A549 (cell line): Measurements from ENCODE around the gene RANBP3. TPM values are rescaled to one million over a fixed set of nuclear protein-coding genes. Genes with fewer than 3 reads are reported as not detected.

Experiments used
- ATAC-seq, 2 experiments: fragments of 200-7000 bp in 1 of 2; fragments of >200 bp in 1 of 2; cut with Nextera tagmentation in 1 of 2; cut with Tn5 transposase in 1 of 2; 3 replicates each; pipeline versions ENCODE4 v1.8.0 to v1.9.1; 2018 to 2020; ENCODE audit warnings: mild to moderate bottlenecking in 1 of 2, moderate library complexity in 1 of 2
- CTCF ChIA-PET: fragments of 300-600 bp; sonication (Branson Sonifier 250); formaldehyde crosslinking; extraction: SDS; loops from one replicate; lab custom pipeline; 2021; ENCODE audit warnings: antibody characterized with exemption, inconsistent platforms; lab: Yijun Ruan, JAX
- POLR2A ChIA-PET: fragments of 350-600 bp; formaldehyde crosslinking; extraction: SDS; loops from one replicate; lab custom pipeline; 2021; ENCODE audit warnings: antibody characterized with exemption, inconsistent platforms; lab: Yijun Ruan, JAX
- DNase-seq, 2 experiments: peaks; one replicate each; pipeline versions ENCODE4 v3.0.0 to v3.0.0-alpha.2; 2011 to 2016; ENCODE audit warnings: low read depth in 1 of 2, low spot score in 1 of 2
- FAIRE-seq: peaks from 2 replicates; lab custom pipeline; 2011; peaks lifted over from hg19 to GRCh38; lab: Jason Lieb, UNC
- H3K27ac ChIP-seq, 2 experiments: fragments of >200 bp; sonication (Bioruptor Twin); formaldehyde crosslinking; 3 replicates each; pipeline ENCODE4 v1.5.1; 2016 to 2017
- H3K4me1 ChIP-seq: fragments of >200 bp; sonication (Bioruptor Twin); formaldehyde crosslinking; 3 replicates; pipeline ENCODE4 v1.6.1; 2016
- H3K4me2 ChIP-seq: fragments of >200 bp; sonication (Bioruptor Twin); formaldehyde crosslinking; 3 replicates; pipeline ENCODE4 v1.6.1; 2016
- H3K4me3 ChIP-seq: fragments of >200 bp; sonication (Bioruptor Twin); formaldehyde crosslinking; 3 replicates; pipeline ENCODE4 v1.5.1; 2016
- H3K9me3 ChIP-seq: fragments of >200 bp; sonication (Bioruptor Twin); formaldehyde crosslinking; 3 replicates; pipeline ENCODE4 v1.6.1; 2016
- BCL3 ChIP-seq: fragments of >200 bp; sonication (Bioruptor Twin); formaldehyde crosslinking; IDR thresholded peaks from 3 replicates; pipeline ENCODE4 v1.6.1; 2016
- BHLHE40 ChIP-seq: IDR thresholded peaks from 2 replicates; pipeline ENCODE4 v1.6.1; 2012; ENCODE audit warnings: low read depth, low read length, inconsistent platforms
- CBX2 ChIP-seq: fragments of 200-600 bp; sonication (generic); IDR thresholded peaks from 2 replicates; pipeline ENCODE4 v1.6.1; 2016; ENCODE audit warnings: low read depth, mild to moderate bottlenecking, borderline replicate concordance
- CBX8 ChIP-seq: fragments of 200-600 bp; sonication (generic); IDR thresholded peaks from 2 replicates; pipeline ENCODE4 v1.6.1; 2016
- CHD2 ChIP-seq: fragments of 150-350 bp; IDR thresholded peaks from 2 replicates; pipeline ENCODE4 v1.6.1; 2014; ENCODE audit warnings: low read length; ENCODE audit not compliant: partially characterized antibody
- CTCF ChIP-seq: fragments of >200 bp; sonication (Bioruptor Twin); formaldehyde crosslinking; IDR thresholded peaks from 3 replicates; pipeline ENCODE4 v1.5.1; 2016
- EHMT2 ChIP-seq: fragments of 200-600 bp; sonication (generic); IDR thresholded peaks from 2 replicates; pipeline ENCODE4 v1.6.1; 2016; ENCODE audit warnings: antibody characterized with exemption, low read depth, mild to moderate bottlenecking, moderate library complexity
- EP300 ChIP-seq, 2 experiments: fragments of >200 bp; sonication (Bioruptor Twin); formaldehyde crosslinking; IDR thresholded peaks; 2 replicates in 1 of 2; 3 replicates in 1 of 2; pipeline ENCODE4 v1.6.1; 2016 to 2017
- FOSB ChIP-seq: fragments of 250-450 bp; sonication (Bioruptor Pico); IDR thresholded peaks from 2 replicates; pipeline ENCODE4 v1.5.0; 2020; ENCODE audit warnings: mild to moderate bottlenecking, moderate library complexity
- GATA3 ChIP-seq: IDR thresholded peaks from 2 replicates; pipeline ENCODE4 v1.6.1; 2012; ENCODE audit warnings: borderline replicate concordance
- HEYL ChIP-seq: fragments of 250-450 bp; sonication (Bioruptor Pico); IDR thresholded peaks from 2 replicates; pipeline ENCODE4 v1.8.0; 2021; ENCODE audit warnings: mild to moderate bottlenecking, moderate library complexity
- HOXA7 ChIP-seq: fragments of 250-450 bp; sonication (Bioruptor Pico); IDR thresholded peaks from 2 replicates; pipeline ENCODE4 v1.5.0; 2020; ENCODE audit warnings: mild to moderate bottlenecking, moderate library complexity
- HOXB13 ChIP-seq: fragments of 250-450 bp; sonication (Bioruptor Pico); IDR thresholded peaks from 2 replicates; pipeline ENCODE4 v1.5.0; 2020; ENCODE audit warnings: low read depth, mild to moderate bottlenecking, moderate library complexity
- JUN ChIP-seq, 2 experiments: fragments of >200 bp; sonication (Bioruptor Twin); formaldehyde crosslinking; IDR thresholded peaks; 2 replicates in 1 of 2; 3 replicates in 1 of 2; pipeline ENCODE4 v1.6.1; 2016 to 2017
- JUNB ChIP-seq: fragments of >200 bp; sonication (Bioruptor Twin); formaldehyde crosslinking; IDR thresholded peaks from 2 replicates; pipeline ENCODE4 v1.6.1; 2016
- KDM1A ChIP-seq: fragments of 200-600 bp; sonication (generic); IDR thresholded peaks from 2 replicates; pipeline ENCODE4 v1.6.1; 2016; ENCODE audit warnings: low read depth, mild to moderate bottlenecking
- MAFK ChIP-seq: fragments of 450-650 bp; IDR thresholded peaks from 2 replicates; pipeline ENCODE4 v1.6.1; 2014; ENCODE audit not compliant: partially characterized antibody
- PBX3 ChIP-seq: IDR thresholded peaks from 2 replicates; pipeline ENCODE4 v1.6.1; 2012
- PHF8 ChIP-seq: fragments of 200-600 bp; sonication (generic); IDR thresholded peaks from 2 replicates; pipeline ENCODE4 v1.6.1; 2016; ENCODE audit warnings: low read depth, mild to moderate bottlenecking, antibody characterized with exemption, moderate library complexity, borderline replicate concordance
- POLR2A ChIP-seq: IDR thresholded peaks from 2 replicates; pipeline ENCODE4 v1.6.1; 2012; ENCODE audit warnings: mild to moderate bottlenecking, low read length
- POLR2AphosphoS2 ChIP-seq: conservative IDR thresholded peaks from 2 replicates; pipeline ENCODE4 v1.6.1; 2012; ENCODE audit warnings: low read length, improper control_type of control experiment, inconsistent platforms
- RAD21 ChIP-seq, 2 experiments: fragments of >200 bp in 1 of 2; sonication (Bioruptor Twin) in 1 of 2; formaldehyde crosslinking in 1 of 2; IDR thresholded peaks in 1 of 2; conservative IDR thresholded peaks in 1 of 2; 2 replicates in 1 of 2; 3 replicates in 1 of 2; pipeline ENCODE4 v1.6.1; 2012 to 2018; ENCODE audit warnings: inconsistent platforms in 1 of 2
- RARB ChIP-seq: fragments of 250-450 bp; sonication (Bioruptor Pico); IDR thresholded peaks from 2 replicates; pipeline ENCODE4 v1.8.0; 2021; ENCODE audit warnings: mild to moderate bottlenecking, moderate library complexity
- RCOR1 ChIP-seq: fragments of 150-350 bp; IDR thresholded peaks from 2 replicates; pipeline ENCODE4 v1.6.1; 2014; ENCODE audit warnings: antibody characterized with exemption, low read length, low read depth
- RNF2 ChIP-seq: fragments of 200-600 bp; sonication (generic); IDR thresholded peaks from 2 replicates; pipeline ENCODE4 v1.6.1; 2016; ENCODE audit warnings: low read depth, mild to moderate bottlenecking, antibody characterized with exemption, moderate library complexity, borderline replicate concordance
- SREBF2 ChIP-seq: fragments of 450-650 bp; IDR thresholded peaks from 2 replicates; pipeline ENCODE4 v1.6.1; 2014; ENCODE audit warnings: mild to moderate bottlenecking, moderate library complexity
- TFCP2L1 ChIP-seq: fragments of 250-450 bp; sonication (Bioruptor Pico); IDR thresholded peaks from 2 replicates; pipeline ENCODE4 v1.5.0; 2021; ENCODE audit warnings: mild to moderate bottlenecking
- ZFP36 ChIP-seq: fragments of 450-650 bp; IDR thresholded peaks from 2 replicates; pipeline ENCODE4 v1.6.1; 2014; ENCODE audit warnings: borderline replicate concordance; ENCODE audit not compliant: partially characterized antibody
- ZNF302 ChIP-seq: fragments of 250-450 bp; sonication (Bioruptor Pico); IDR thresholded peaks from 2 replicates; pipeline ENCODE4 v1.9.0; 2021; ENCODE audit warnings: inconsistent platforms, mild to moderate bottlenecking, moderate library complexity
- ZSCAN20 ChIP-seq: fragments of 250-450 bp; sonication (Bioruptor Pico); IDR thresholded peaks from 2 replicates; pipeline ENCODE4 v1.8.0; 2022; ENCODE audit warnings: mild to moderate bottlenecking, moderate library complexity
- WGBS: methylation state at CpG from one replicate; pipeline ENCODE4 v1.1.6; 2017; ENCODE audit errors: missing lambda C conversion rate; 5-methylcytosine and 5-hydroxymethylcytosine counted together
- polyA plus RNA-seq, 4 experiments: library from polyadenylated mRNA; depleted of rRNA in 3 of 4; stranded (reverse); fragments of >200 nt; fragmentation: RNase III in 1 of 4; extraction: RNeasy Plus Mini Kit Qiagen cat#74134 plus additional on column Dnase treatment in 1 of 4; gene quantifications; 2 replicates in 3 of 4; 3 replicates in 1 of 4; pipeline ENCODE4 v1.2.3, GENCODE V29; 2011 to 2017

Gene RANBP3
- polyA plus RNA-seq, 2 of the 4 experiments (the other 2 are of a cell fraction), result 39.2 to 53.5 TPM

- TF ChIP-seq EP300 (IDR thresholded peaks at IDR 0.05), result no peak
- TF ChIP-seq SREBF2, result no peak
- TF ChIP-seq PHF8, result no peak
- no peak for TF ChIP-seq POLR2A
- TF ChIP-seq POLR2AphosphoS2, result no peak
- no peak for TF ChIP-seq CBX8
- TF ChIP-seq PBX3, result no peak
- no peak for TF ChIP-seq CHD2
- no peak for TF ChIP-seq RARB
- no peak for TF ChIP-seq KDM1A
- no peak for TF ChIP-seq ZSCAN20
- no peak for TF ChIP-seq BHLHE40
- no peak for TF ChIP-seq HOXB13 (CRISPR knock-in tag)
- no peak for TF ChIP-seq RCOR1
- TF ChIP-seq CBX2, result no peak
- no peak for TF ChIP-seq EHMT2
- TF ChIP-seq RNF2, result no peak
- TF ChIP-seq GATA3, result no peak
- no peak for TF ChIP-seq HEYL (CRISPR knock-in tag)
- TF ChIP-seq MAFK, result no peak
- TF ChIP-seq, all 56 proteins: peak for 0
- CTCF ChIA-PET, result interaction anchor here (0.7 to 9.0 kb wide), 2 partner anchors 12 to 17 kb away, joined by 3 to 47 read pairs; no protein-coding TSS in a partner anchor
- ATAC-seq (no peak), DNase-seq (no peak), FAIRE-seq (no peak)
- no peak overlapping the region for H3K4me3 ChIP-seq
- no peaks in the 10 kb centered on the region for H3K9me3 ChIP-seq
- peaks cover 27% of the 10 kb centered on the region; the same call in 2 of the 3 replicates for H3K4me1 ChIP-seq
- POLR2A ChIA-PET, result no interaction called here
- WGBS, result 87% methylated on average over 3 of the region's 3 CpGs
- no peak overlapping the region for H3K27ac ChIP-seq
- no peak overlapping the region for H3K4me2 ChIP-seq
Observed at GRCh38 chr19:5950741-5951140, 27.2 kb downstream of the RANBP3 start.

GRCh38 chr19:5949792-5950305, 28.1 kb downstream of the RANBP3 start:
- ChIA-PET POLR2A (no interaction called here), CTCF (interaction anchor here (9.0 kb wide), 1 partner anchor 17 kb away, joined by 47 read pairs; no protein-coding TSS in a partner anchor)
- DNase-seq (no peak), ATAC-seq (no peak), FAIRE-seq (no peak)
- no peak overlapping the region for H3K27ac ChIP-seq
- peaks cover 18% of the 10 kb centered on the region; the same call in 2 of the 3 replicates for H3K4me1 ChIP-seq
- WGBS, result 95% methylated on average over 10 of the region's 13 CpGs
- TF ChIP-seq BCL3, result no peak
- no peak for TF ChIP-seq PBX3
- TF ChIP-seq HOXB13 (CRISPR knock-in tag), result no peak
- TF ChIP-seq ZSCAN20, result no peak
- TF ChIP-seq JUN (IDR thresholded peaks at IDR 0.05), result no peak
- no peak for TF ChIP-seq JUNB
- TF ChIP-seq FOSB (CRISPR knock-in tag), result no peak
- no peak for TF ChIP-seq CBX8
- no peak for TF ChIP-seq TFCP2L1 (CRISPR knock-in tag)
- TF ChIP-seq RARB, result no peak
- no peak for TF ChIP-seq RAD21 (conservative IDR thresholded peaks at IDR 0.05 in 1 of 2, IDR thresholded peaks at IDR 0.05 in 1 of 2)
- TF ChIP-seq SREBF2, result no peak
- TF ChIP-seq HOXA7, result no peak
- TF ChIP-seq PHF8, result no peak
- no peak for TF ChIP-seq HEYL (CRISPR knock-in tag)
- no peak for TF ChIP-seq CTCF
- no peak for TF ChIP-seq ZNF302 (CRISPR knock-in tag)
- TF ChIP-seq ZFP36, result no peak
- no peaks in the 10 kb centered on the region for H3K9me3 ChIP-seq
- no peak overlapping the region for H3K4me2 ChIP-seq
- no peak overlapping the region for H3K4me3 ChIP-seq
